Erythroblast (primary cell): ENCODE measurements around the gene MAVS.

ENCODE experiments used
- GATA1 ChIP-seq: IDR thresholded peaks from 2 replicates; pipeline ENCODE4 v1.6.1; 2011; ENCODE audit warnings: low read depth, mild to moderate bottlenecking, control low read depth, low read length, moderate library complexity
- POLR2A ChIP-seq: IDR thresholded peaks from 2 replicates; pipeline ENCODE4 v1.6.1; 2011; ENCODE audit warnings: mild to moderate bottlenecking, low read length

- no peak for TF ChIP-seq POLR2A
- TF ChIP-seq GATA1: no peak
These were observed 20.2 kb upstream of the MAVS start for GRCh38 chr20:3826420-3826819.
